ENCODE measurements around the gene PRRG2. TPM values are rescaled to one million over a fixed set of nuclear protein-coding genes. Genes with fewer than 3 reads are reported as not detected.

The PRRG2 gene
- total RNA-seq, 1 experiment from 2014 or later: 1.5 TPM

- intact Hi-C loops (cut with micrococcal nuclease; ENCODE audit: unreplicated experiment): no loop called here
- ChIA-PET CTCF (no interaction called here), POLR2A (ENCODE audit: low non-redundant PET) (interaction anchor here (0.5 to 0.7 kb wide), 2 partner anchors 114 to 192 kb away, joined by 3 read pairs; partner anchors contain the start of gene RPS11)
- no peak overlapping the region for H3K27ac ChIP-seq (ENCODE audit: low read depth, low read length, poor library complexity, severe bottlenecking)
- DNase-seq (ENCODE audit: low spot score): no peak
- no peaks in the 10 kb centered on the region for H3K9me3 ChIP-seq (ENCODE audit: low read depth, low read length, poor library complexity, severe bottlenecking)
- no peaks in the 10 kb centered on the region for H3K27me3 ChIP-seq (replicated peaks; ENCODE audit: insufficient read depth, low read depth, low read length, poor library complexity)
- H3K4me1 ChIP-seq (ENCODE audit: insufficient read depth, low read length, poor library complexity, severe bottlenecking): no peaks in the 10 kb centered on the region
- TF ChIP-seq EZH2 (IDR thresholded peaks at IDR 0.05; ENCODE audit: borderline replicate concordance, low read depth, low read length, poor library complexity, severe bottlenecking) (no peak), CTCF (conservative IDR thresholded peaks at IDR 0.05; ENCODE audit: low read depth, low read length) (no peak)
- H3K36me3 ChIP-seq (ENCODE audit: insufficient read depth, low read length, poor library complexity, severe bottlenecking): peaks cover 56% of the 10 kb centered on the region
- no peak overlapping the region for H3K4me3 ChIP-seq (ENCODE audit: low read depth, low read length, poor library complexity, severe bottlenecking)
- no TSS peak for BruUV-seq (replicated peaks)
Observed at GRCh38 chr19:49609499-49610092, 28.5 kb downstream of the PRRG2 start.

- no peak overlapping the region for H3K4me3 ChIP-seq (ENCODE audit: low read depth, low read length, poor library complexity, severe bottlenecking)
- no peaks in the 10 kb centered on the region for H3K4me1 ChIP-seq (ENCODE audit: insufficient read depth, low read length, poor library complexity, severe bottlenecking)
- no peaks in the 10 kb centered on the region for H3K9me3 ChIP-seq (ENCODE audit: low read depth, low read length, poor library complexity, severe bottlenecking)
- intact Hi-C loops (cut with micrococcal nuclease; ENCODE audit: unreplicated experiment): no loop called here
- BruUV-seq (replicated peaks): no TSS peak
- H3K36me3 ChIP-seq (ENCODE audit: insufficient read depth, low read length, poor library complexity, severe bottlenecking): peaks cover 56% of the 10 kb centered on the region
- TF ChIP-seq EZH2 (IDR thresholded peaks at IDR 0.05; ENCODE audit: borderline replicate concordance, low read depth, low read length, poor library complexity, severe bottlenecking) (no peak), CTCF (conservative IDR thresholded peaks at IDR 0.05; ENCODE audit: low read depth, low read length) (no peak)
- ChIA-PET CTCF (no interaction called here), POLR2A (ENCODE audit: low non-redundant PET) (no interaction called here)
- no peak for DNase-seq (ENCODE audit: low spot score)
- H3K27me3 ChIP-seq (replicated peaks; ENCODE audit: insufficient read depth, low read depth, low read length, poor library complexity): no peaks in the 10 kb centered on the region
- no peak overlapping the region for H3K27ac ChIP-seq (ENCODE audit: low read depth, low read length, poor library complexity, severe bottlenecking)
Observed at GRCh38 chr19:49613374-49613773, 32.3 kb downstream of the PRRG2 start.

GRCh38 chr19:49614096-49614833 lies 33.1 kb downstream of the PRRG2 start:
- Histone ChIP-seq H3K4me3 (ENCODE audit: low read depth, low read length, poor library complexity, severe bottlenecking) (no peak overlapping the region), H3K4me1 (ENCODE audit: insufficient read depth, low read length, poor library complexity, severe bottlenecking) (no peaks in the 10 kb centered on the region), H3K27me3 (replicated peaks; ENCODE audit: insufficient read depth, low read depth, low read length, poor library complexity) (no peaks in the 10 kb centered on the region), H3K36me3 (ENCODE audit: insufficient read depth, low read length, poor library complexity, severe bottlenecking) (peaks cover 55% of the 10 kb centered on the region), H3K9me3 (ENCODE audit: low read depth, low read length, poor library complexity, severe bottlenecking) (no peaks in the 10 kb centered on the region), H3K27ac (ENCODE audit: low read depth, low read length, poor library complexity, severe bottlenecking) (no peak overlapping the region)
- BruUV-seq (replicated peaks): no TSS peak
- DNase-seq (ENCODE audit: low spot score): no peak
- TF ChIP-seq EZH2 (IDR thresholded peaks at IDR 0.05; ENCODE audit: borderline replicate concordance, low read depth, low read length, poor library complexity, severe bottlenecking): no peak
- TF ChIP-seq CTCF (conservative IDR thresholded peaks at IDR 0.05; ENCODE audit: low read depth, low read length): no peak
- POLR2A ChIA-PET (ENCODE audit: low non-redundant PET): no interaction called here
- intact Hi-C loops (cut with micrococcal nuclease; ENCODE audit: unreplicated experiment): no loop called here
- CTCF ChIA-PET: no interaction called here
